Osteoblast (primary cell): ENCODE results near the gene CHCHD4. TPM values are rescaled to one million over a fixed set of nuclear protein-coding genes. Genes with fewer than 3 reads are reported as not detected.

ENCODE experiments used
- DNase-seq: peaks from one replicate; pipeline ENCODE4 v3.0.0; 2011; ENCODE audit warnings: low spot score, mixed read lengths; ENCODE audit not compliant: insufficient read length; ENCODE audit errors: missing footprints
- H2AFZ ChIP-seq: 2 replicates; pipeline ENCODE4 v1.6.0; 2011; ENCODE audit warnings: mild to moderate bottlenecking, low read length
- H3K27ac ChIP-seq: 2 replicates; pipeline ENCODE4 v1.5.1; 2011; ENCODE audit warnings: mild to moderate bottlenecking, low read depth, low read length, moderate library complexity
- H3K27me3 ChIP-seq: 2 replicates; pipeline ENCODE4 v1.6.0; 2012; ENCODE audit warnings: mild to moderate bottlenecking, control low read depth, inconsistent platforms, low read length, moderate library complexity; ENCODE audit not compliant: insufficient read depth
- H3K36me3 ChIP-seq: 2 replicates; pipeline ENCODE4 v1.5.1; 2011; ENCODE audit warnings: mild to moderate bottlenecking, low read length, control low read depth, moderate library complexity; ENCODE audit not compliant: insufficient read depth
- H3K4me1 ChIP-seq: 2 replicates; pipeline ENCODE4 v1.5.1; 2011; ENCODE audit warnings: mild to moderate bottlenecking, low read length, control low read depth, moderate library complexity; ENCODE audit not compliant: insufficient read depth
- H3K4me2 ChIP-seq: 2 replicates; pipeline ENCODE4 v1.6.0; 2011; ENCODE audit warnings: mild to moderate bottlenecking, low read length; ENCODE audit not compliant: insufficient read depth
- H3K4me3 ChIP-seq: fragments of 200-600 bp; sonication (generic); 3 replicates; pipeline ENCODE4 v1.5.1; 2012; ENCODE audit warnings: mild to moderate bottlenecking, low read length, inconsistent platforms; ENCODE audit not compliant: insufficient read depth
- H3K79me2 ChIP-seq: 2 replicates; pipeline ENCODE4 v1.6.0; 2012; ENCODE audit warnings: mild to moderate bottlenecking, low read length, control low read depth, inconsistent platforms; ENCODE audit not compliant: insufficient read depth
- H3K9me3 ChIP-seq: 2 replicates; pipeline ENCODE4 v1.5.1; 2011; ENCODE audit warnings: low read depth, low read length, control low read depth
- H4K20me1 ChIP-seq: 2 replicates; pipeline ENCODE4 v1.6.0; 2012; ENCODE audit warnings: mild to moderate bottlenecking, low read length, control low read depth; ENCODE audit not compliant: insufficient read depth
- CTCF ChIP-seq: IDR thresholded peaks from 2 replicates; pipeline ENCODE4 v1.5.1; 2011; ENCODE audit warnings: mild to moderate bottlenecking, low read depth, low read length, moderate library complexity; ENCODE audit errors: extremely low read depth
- total RNA-seq: library from RNA; depleted of rRNA; stranded (reverse); fragments of >200 nt; gene quantifications from 2 replicates; pipeline ENCODE4 v1.2.3, GENCODE V29; 2012

The CHCHD4 gene
- 9.1 and 10.1 TPM in 2 replicates for total RNA-seq

- DNase-seq = peak; percentile 100
- Histone ChIP-seq H3K79me2 (peaks cover 62% of the 10 kb centered on the region), H3K9me3 (no peaks in the 10 kb centered on the region), H3K4me1 (peaks cover 21% of the 10 kb centered on the region), H3K27ac (peak within 1 kb of the TSS; percentile 89), H3K4me2 (peak within 1 kb of the TSS; percentile 93), H3K36me3 (peaks cover 25% of the 10 kb centered on the region), H2AFZ (peak within 1 kb of the TSS; percentile 94), H4K20me1 (peaks cover 37% of the 10 kb centered on the region), H3K4me3 (peak within 1 kb of the TSS; percentile 96), H3K27me3 (no peaks in the 10 kb centered on the region)
- no peak for TF ChIP-seq CTCF
These were observed at the start of gene CHCHD4, which contains the start of gene TMEM43 for GRCh38 chr3:14124615-14125192. Gene CHCHD4 (minus strand): TSS chr3:14124870. CDS start chr3:14124676, 194 bp downstream. Gene TMEM43 (plus strand): TSS chr3:14125052. CDS start chr3:14125194, 142 bp downstream.

GRCh38 chr3:14172496-14172895, 47.8 kb upstream of the CHCHD4 start:
- Histone ChIP-seq H3K4me3 (no peak overlapping the region), H3K27me3 (no peaks in the 10 kb centered on the region), H2AFZ (no peak overlapping the region), H3K79me2 (peaks cover 44% of the 10 kb centered on the region), H3K9me3 (no peaks in the 10 kb centered on the region), H3K27ac (no peak overlapping the region), H3K4me1 (peaks cover 41% of the 10 kb centered on the region), H3K36me3 (peaks cover 53% of the 10 kb centered on the region), H4K20me1 (peaks cover 20% of the 10 kb centered on the region), H3K4me2 (no peak overlapping the region)
- no peak for TF ChIP-seq CTCF
- DNase-seq = no peak

GRCh38 chr3:14170531-14171159, 46.0 kb upstream of the CHCHD4 start:
- Histone ChIP-seq H3K36me3 (peaks cover 67% of the 10 kb centered on the region), H4K20me1 (peaks cover 15% of the 10 kb centered on the region), H3K4me3 (no peak overlapping the region), H3K4me1 (peaks cover 30% of the 10 kb centered on the region), H2AFZ (no peak overlapping the region), H3K27me3 (no peaks in the 10 kb centered on the region), H3K27ac (peak overlapping the region; percentile 61), H3K4me2 (no peak overlapping the region), H3K9me3 (no peaks in the 10 kb centered on the region), H3K79me2 (peaks cover 25% of the 10 kb centered on the region)
- TF ChIP-seq CTCF = no peak
- no peak for DNase-seq

GRCh38 chr3:14169871-14170270, 45.2 kb upstream of the CHCHD4 start:
- Histone ChIP-seq H3K4me2 (no peak overlapping the region), H3K27me3 (no peaks in the 10 kb centered on the region), H3K36me3 (peaks cover 74% of the 10 kb centered on the region), H3K27ac (peak overlapping the region; percentile 61), H3K79me2 (peaks cover 18% of the 10 kb centered on the region), H3K9me3 (no peaks in the 10 kb centered on the region), H2AFZ (no peak overlapping the region), H3K4me3 (no peak overlapping the region), H4K20me1 (peaks cover 8% of the 10 kb centered on the region), H3K4me1 (peaks cover 23% of the 10 kb centered on the region)
- DNase-seq = no peak
- no peak for TF ChIP-seq CTCF
